ENCODE data around the gene TUBGCP5. TPM values are rescaled to one million over a fixed set of nuclear protein-coding genes. Genes with fewer than 3 reads are reported as not detected.

The TUBGCP5 gene
- total RNA-seq, 1 experiment from 2014 or later = 31.5 TPM

GRCh38 chr15:22954798-22955543 lies 84.4 kb downstream of the TUBGCP5 start:
- DNase-seq (ENCODE audit: low read depth) = no peak

GRCh38 chr15:22954326-22954725 lies 85.0 kb downstream of the TUBGCP5 start:
- DNase-seq (ENCODE audit: low read depth) = no peak

- DNase-seq (ENCODE audit: low read depth) = peak; percentile 78
Observed at GRCh38 chr15:22952796-22953579, 86.4 kb downstream of the TUBGCP5 start.

GRCh38 chr15:22951381-22952280 lies 87.7 kb downstream of the TUBGCP5 start:
- DNase-seq (ENCODE audit: low read depth) = no peak

- DNase-seq (ENCODE audit: low read depth) = no peak
Observed at GRCh38 chr15:22951031-22951380, 88.4 kb downstream of the TUBGCP5 start.

GRCh38 chr15:22950256-22950990 lies 88.9 kb downstream of the TUBGCP5 start:
- no peak for DNase-seq (ENCODE audit: low read depth)

Other genes with a start within 250 kb of the TUBGCP5 start
- gene NIPA2, start 200.9 kb downstream of the TUBGCP5 start, total RNA-seq (2014; rRNA removed) = 117 and 118 TPM in 2 replicates
- 71.4 and 90.4 TPM in 2 replicates for gene CYFIP1, start 59.2 kb downstream of the TUBGCP5 start, total RNA-seq (2014; rRNA removed)
- not detected in 2 replicates for gene GOLGA6L1, start 97.3 kb upstream of the TUBGCP5 start, total RNA-seq (2014; rRNA removed)

Measured in LHCN-M2 (cell line).